ENCODE measurements around the gene TMEM150B.

TMEM150B gene, protein sequence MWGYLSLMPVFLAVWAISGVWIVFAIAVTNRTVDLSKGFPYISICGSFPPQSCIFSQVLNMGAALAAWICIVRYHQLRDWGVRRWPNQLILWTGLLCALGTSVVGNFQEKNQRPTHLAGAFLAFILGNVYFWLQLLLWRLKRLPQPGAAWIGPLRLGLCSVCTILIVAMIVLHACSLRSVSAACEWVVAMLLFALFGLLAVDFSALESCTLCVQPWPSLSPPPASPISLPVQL

DNA sequence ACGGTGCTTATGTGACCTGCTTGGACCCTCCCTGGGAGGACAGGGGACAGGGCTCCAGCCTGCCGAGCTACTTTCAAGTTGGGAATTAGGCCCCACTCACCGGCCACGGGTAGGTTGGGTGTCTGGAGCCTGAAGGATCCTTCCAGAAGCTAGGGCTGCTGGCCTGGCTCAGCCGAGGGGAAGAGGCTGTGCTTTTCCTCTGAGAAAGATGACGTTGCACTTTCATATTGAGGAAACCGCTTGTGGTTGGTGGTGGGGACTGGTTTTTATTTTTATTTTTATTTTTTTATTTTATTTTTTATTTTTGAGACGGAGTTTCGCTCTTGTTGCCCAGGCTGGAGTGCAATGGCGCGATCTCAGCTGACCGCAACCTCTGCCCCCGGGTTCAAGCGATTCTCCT is at the start of gene TMEM150B:
TMEM150B (minus strand) TSS at position 170 of the 400 bp plus-strand sequence. CDS start 4,305 bp downstream, outside the sequence.
- TF ChIP-seq, protein P1, sequence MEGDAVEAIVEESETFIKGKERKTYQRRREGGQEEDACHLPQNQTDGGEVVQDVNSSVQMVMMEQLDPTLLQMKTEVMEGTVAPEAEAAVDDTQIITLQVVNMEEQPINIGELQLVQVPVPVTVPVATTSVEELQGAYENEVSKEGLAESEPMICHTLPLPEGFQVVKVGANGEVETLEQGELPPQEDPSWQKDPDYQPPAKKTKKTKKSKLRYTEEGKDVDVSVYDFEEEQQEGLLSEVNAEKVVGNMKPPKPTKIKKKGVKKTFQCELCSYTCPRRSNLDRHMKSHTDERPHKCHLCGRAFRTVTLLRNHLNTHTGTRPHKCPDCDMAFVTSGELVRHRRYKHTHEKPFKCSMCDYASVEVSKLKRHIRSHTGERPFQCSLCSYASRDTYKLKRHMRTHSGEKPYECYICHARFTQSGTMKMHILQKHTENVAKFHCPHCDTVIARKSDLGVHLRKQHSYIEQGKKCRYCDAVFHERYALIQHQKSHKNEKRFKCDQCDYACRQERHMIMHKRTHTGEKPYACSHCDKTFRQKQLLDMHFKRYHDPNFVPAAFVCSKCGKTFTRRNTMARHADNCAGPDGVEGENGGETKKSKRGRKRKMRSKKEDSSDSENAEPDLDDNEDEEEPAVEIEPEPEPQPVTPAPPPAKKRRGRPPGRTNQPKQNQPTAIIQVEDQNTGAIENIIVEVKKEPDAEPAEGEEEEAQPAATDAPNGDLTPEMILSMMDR (IDR thresholded peaks at IDR 0.05; ENCODE audit: low read depth, low read length, missing control alignments), result no peak
- no peak for DNase-seq (ENCODE audit: low read depth)
- H3K4me3 ChIP-seq (ENCODE audit: low read depth, low read length), result no peak within 1 kb of the TSS; the same call in 1 of the 2 replicates

GRCh38 chr19:55373993-55374757 is 49.0 kb upstream of the TMEM150B start:
- TF ChIP-seq, protein P1 (IDR thresholded peaks at IDR 0.05; ENCODE audit: low read depth, low read length, missing control alignments), result no peak
- no peak for DNase-seq (ENCODE audit: low read depth)
- H3K4me3 ChIP-seq (ENCODE audit: low read depth, low read length), result no peak overlapping the region

GRCh38 chr19:55373306-55373992 is 48.3 kb upstream of the TMEM150B start:
- TF ChIP-seq, protein P1 (IDR thresholded peaks at IDR 0.05; ENCODE audit: low read depth, low read length, missing control alignments), result no peak
- H3K4me3 ChIP-seq (ENCODE audit: low read depth, low read length), result no peak overlapping the region
- no peak for DNase-seq (ENCODE audit: low read depth)

- no peak for DNase-seq (ENCODE audit: low read depth)
- TF ChIP-seq, protein P1 (IDR thresholded peaks at IDR 0.05; ENCODE audit: low read depth, low read length, missing control alignments), result no peak
- no peak overlapping the region for H3K4me3 ChIP-seq (ENCODE audit: low read depth, low read length)
These were observed 47.4 kb upstream of the TMEM150B start for GRCh38 chr19:55372316-55373081.

GRCh38 chr19:55370305-55370988 is 45.3 kb upstream of the TMEM150B start, which contains the start of gene IL11:
TSS of gene IL11 (minus strand) at chr19:55370463. CDS start at chr19:55370310, 153 bp downstream.
- DNase-seq (ENCODE audit: low read depth), result no peak
- H3K4me3 ChIP-seq (ENCODE audit: low read depth, low read length), result no peak within 1 kb of the TSS

More at GRCh38 chr19:55370305-55370988, 45.3 kb upstream of the TMEM150B start, which contains the start of gene IL11:
- TF ChIP-seq, protein P1 (IDR thresholded peaks at IDR 0.05; ENCODE audit: low read depth, low read length, missing control alignments), result no peak

Data from GM12864 (cell line).